Hematopoietic multipotent progenitor cell treated with erythropoietin and hydrocortisone succinate and interleukin-3 and kit ligand, for 15 days (in vitro differentiated cells): ENCODE data around the gene CENPM.
"Not testable (repeated sequence)": the region's sequence is repeated elsewhere in the genome, so short reads cannot be mapped to it uniquely, and the experiment has no call there.

Source experiments
- DNase-seq: peaks from one replicate; pipeline ENCODE4 v3.0.0-alpha.2; 2015; ENCODE audit warnings: low spot score

Gene CENPM

DNA sequence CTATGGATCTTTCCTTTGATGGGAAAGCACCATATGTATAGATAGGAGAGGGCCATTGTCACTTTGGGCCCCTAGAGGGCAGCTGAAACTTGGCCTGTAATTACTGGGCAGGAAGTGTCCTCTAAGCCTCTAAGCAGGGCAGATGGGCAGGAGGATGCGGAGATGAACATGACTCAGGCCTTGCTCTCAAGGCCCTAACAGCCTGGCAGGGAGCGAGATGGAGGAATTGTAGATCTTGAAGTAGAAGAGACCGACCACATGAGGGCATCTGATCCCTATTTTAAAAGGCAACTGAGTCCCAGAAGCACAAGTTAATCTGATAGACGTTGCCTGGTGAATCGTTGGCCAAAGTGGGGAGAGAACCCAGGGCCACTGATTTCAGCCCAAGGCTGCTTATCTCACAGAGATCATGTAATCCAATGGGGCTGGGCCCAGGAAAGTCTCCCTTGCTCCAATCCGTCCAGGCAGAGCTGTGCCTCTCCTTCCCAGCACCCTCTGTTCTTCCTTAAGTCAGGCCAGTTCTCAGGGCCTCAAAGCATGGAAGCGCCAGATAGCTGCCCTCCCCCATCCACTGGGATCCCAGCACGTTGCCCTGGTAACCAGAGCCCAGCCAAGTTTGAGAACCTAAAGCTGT lies 19.8 kb upstream of the CENPM start:
- DNase-seq: peak; percentile 68

DNA sequence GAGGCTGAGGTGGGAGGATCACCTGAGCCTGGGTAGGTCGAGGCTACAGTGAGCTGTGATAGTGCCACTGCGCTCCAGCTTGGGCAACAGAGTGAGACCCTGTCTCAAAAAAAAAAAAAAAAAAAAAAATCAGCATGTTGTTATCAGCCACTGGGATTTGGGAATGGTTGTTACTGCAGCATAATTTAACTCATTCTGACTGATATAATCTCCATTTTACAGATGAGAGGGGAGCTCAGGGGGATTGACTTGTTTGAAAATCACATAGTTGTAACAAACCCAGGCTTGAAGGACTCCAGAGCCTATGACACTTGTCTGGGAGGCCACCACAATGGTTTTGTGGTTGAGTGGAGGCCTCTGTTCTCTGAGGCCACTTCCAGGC lies 19.3 kb upstream of the CENPM start:
- no peak for DNase-seq

DNA sequence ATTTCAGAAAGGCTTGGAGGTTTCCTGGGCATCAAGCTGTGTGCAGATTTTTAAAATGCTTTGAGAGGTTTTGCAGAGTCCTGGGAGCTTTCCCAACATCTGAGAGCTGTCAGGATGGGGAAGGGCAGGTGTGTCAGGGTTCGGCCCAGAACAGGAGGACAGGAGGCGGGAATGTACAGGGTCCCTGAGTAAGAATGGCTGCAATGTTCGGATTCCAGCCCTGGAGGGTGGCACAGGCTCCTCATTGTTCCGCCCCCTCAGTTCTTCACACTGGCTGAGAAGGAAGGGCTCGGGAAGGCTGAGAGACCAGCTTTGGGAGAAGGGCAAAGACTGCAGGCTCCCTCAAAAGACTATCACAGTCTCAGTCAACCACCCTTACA lies 17.1 kb upstream of the CENPM start:
- no peak for DNase-seq

DNA sequence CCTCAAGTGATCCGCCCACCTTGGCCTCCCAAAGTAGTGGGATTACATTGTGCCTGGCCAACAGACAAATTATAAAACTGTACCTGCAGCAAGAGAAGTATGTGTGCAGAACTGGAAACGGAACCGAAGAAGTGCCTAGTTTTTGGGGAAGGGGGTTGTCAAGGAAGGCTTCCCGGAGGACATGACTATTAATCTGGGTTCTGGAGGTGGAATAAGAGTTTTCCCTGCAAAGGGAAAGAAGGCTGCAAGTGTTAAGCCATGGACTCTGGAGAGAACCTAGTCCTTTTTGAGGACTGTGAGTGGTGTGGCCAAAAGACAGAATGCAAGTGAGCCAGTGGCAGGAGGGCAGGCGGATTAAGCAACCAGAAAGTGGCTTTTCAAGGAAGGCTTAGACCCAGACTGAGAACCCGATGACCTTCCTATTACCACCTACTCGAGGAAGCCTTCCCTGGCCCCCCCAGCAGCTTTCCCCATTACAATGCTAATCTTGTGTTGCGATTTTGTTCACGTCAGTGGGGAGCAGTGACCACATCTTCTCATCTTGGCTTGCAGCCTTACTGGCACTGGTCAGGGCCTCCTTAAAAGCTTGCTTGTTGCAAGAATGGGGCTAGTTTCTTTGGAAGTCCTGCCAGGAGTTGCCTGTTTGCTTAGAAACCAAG lies 16.6 kb upstream of the CENPM start:
- no peak for DNase-seq

DNA sequence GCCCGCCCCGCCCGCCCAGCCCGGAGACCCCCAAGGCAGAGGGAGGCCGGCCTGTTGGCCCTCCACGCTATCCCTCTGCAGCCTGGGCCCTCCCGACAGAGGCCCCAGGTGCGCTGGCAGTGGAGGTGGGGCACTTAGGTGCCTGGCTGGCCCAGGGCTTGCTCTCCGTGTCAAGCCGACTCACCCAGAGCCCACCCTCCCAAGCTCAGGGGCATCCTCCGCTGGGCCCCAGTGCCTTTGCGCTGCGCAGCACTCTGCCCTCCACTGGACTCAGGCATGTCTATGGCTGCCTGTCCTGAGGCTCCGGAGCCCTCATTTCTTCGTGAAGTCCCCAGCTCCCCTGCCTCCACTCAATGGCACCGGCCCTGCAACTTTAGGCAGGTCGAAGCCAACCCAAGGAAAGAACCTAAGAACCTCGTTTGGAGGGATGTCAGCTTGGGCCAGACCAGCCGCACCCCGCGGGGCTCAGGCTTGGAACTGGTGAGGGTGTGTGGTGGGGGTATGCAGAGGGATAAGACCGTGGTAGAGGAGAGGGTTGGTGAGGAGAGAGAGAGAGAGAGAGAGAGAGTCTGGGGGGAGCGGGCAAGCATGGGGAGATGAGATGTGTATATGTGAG lies 11.1 kb upstream of the CENPM start:
- no peak for DNase-seq

DNA sequence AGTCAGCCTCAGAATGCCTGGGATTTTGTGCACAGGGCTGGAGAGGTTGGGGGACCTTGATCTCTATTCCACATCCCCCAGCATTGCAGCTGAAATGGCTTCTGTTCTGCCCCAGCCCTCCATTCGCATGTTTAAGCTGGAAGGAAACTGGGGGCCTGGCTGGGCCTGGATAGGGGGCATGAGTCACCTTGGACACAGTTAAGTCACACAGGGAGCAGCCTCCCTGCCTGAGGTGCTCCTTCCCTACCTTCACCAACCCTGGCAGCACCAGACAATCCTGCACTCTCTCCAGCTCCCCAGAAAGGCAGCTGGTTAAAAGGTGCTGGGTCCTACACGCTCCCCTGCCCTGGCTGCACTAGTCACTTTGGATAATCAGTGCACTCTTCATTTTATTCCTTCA lies 5.8 kb upstream of the CENPM start:
- no peak for DNase-seq

DNA sequence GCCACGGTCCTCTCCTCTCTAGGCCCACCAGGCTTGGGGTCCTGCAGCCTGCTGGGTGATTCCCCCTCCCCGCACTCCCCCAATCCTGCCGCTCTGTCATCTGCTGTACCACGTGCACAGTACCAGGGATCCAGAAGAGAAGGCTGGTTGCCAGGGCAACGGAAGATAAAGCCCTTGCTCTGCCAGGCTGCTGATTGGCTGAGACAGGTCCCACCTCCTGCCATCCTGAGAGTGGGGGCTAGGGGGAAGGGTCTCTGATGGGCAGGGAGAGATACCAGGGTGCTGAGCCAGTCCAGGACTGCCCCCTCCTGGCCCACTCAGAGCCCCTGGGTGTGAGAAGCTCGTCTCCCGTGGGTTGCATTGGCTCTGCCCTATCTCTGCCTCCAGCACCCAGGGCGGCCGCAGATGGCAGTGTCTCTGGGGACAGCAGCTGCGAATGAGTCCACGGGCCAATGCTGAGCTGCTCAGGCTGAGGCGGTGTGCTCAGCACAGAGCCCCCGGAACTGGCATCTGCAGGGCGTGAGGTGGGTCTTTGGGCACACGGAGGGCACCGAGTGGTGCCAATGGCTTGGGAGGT lies 5.0 kb upstream of the CENPM start, which contains the start of gene SMIM45:
Gene SMIM45 (plus strand): TSS at position 253 of the 577 bp plus-strand sequence.
- DNase-seq: no peak

DNA sequence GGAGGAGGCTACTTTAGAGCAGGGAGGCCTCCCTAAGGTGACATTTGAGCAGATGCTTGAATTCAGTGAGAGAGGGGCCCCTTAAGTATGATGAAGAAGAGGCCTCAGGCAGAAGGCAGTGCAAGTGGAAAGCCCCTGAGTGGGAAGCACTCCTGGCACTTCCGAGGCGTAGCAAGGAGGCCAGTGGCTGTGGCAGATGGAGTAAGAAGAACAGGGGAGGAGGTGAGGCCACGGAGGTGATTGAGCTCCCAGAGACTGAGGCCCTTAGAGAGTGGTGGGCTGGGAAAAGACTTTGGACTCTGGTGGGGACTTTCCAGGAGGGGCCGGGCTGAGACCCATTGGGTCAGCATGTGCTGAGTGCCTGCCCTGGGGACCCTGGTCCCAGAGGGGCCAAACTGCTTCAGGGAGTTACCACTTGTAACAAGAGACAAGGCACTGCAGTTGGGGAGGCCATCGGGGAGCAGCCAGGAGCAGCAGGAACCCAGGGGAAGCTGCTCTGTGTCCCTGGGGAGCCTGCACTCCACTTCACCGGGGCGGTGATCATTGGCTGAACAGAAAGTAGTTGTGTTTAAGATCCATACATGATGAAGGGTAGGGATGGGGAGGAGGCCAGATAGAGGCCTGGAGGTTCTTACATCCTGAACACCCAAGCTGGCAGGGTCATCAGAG lies 2.5 kb upstream of the CENPM start:
- DNase-seq: no peak

DNA sequence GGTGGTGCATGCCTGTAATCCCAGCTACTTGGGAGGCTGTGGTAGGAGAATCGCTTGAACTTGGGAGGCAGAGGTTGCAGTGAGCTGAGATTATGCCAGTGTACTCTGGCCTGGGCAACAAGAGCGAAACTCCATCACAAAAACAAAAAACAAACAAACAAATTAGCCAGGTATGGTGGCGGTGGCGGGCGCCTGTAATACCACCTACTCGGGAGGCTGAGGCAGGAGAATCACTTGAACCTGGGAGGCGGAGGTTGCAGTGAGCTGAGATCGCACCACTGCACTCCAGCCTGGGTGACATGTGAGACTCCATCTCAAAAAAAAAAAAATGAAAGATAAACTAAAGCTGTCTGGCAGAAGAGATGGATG lies 2.0 kb upstream of the CENPM start:
- not testable (repeated sequence) for DNase-seq

DNA sequence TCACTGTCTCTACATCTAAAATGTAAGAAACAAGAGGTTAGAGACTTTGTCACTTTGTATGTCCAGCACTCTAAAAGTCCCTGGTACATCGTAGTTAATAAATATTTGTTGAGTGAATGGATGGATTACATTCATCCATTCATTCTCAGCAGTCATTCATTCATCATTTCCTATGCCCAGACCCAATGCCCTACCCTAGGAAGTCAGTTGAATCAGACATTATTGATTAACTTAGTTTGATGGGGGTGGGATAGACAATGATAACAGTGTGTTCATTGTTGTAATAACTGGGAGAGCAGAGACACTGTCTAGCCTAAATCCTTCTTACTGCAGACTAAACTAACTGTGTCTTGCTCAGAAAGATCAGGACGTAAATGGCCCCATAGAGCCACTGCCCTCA lies 1.2 kb upstream of the CENPM start:
- no peak for DNase-seq

DNA sequence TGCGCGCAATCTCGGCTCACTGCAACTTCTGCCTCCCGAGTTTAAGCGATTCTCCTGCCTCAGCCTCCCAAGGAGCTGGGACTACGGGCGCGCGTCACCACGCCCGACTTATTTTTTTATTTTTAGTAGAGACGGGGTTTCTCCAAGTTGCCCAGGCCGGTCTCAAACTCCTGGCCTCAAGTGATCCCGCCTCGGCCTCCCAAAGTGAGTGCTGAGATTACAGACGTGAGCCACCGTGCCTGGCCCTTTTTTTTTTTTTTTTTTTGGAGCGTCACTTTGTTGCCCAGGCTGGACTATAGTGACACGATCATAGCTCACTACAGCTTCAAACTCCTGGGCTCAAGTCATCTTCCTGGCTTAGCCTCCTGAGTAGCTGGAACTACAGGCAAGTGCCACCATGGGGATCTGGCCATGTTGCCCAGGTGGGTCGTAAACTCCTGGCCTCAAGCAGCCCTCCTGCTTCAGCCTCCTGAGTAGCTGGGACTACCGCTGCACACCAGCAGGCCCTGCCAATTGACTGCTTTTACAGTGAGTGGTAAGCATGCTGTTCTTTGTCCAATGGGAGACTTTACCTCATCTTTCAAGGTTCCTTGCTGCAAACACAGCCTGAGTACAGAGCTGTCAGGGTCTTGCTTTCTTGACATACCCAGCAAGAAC lies 600 bp upstream of the CENPM start:
- no peak for DNase-seq

DNA sequence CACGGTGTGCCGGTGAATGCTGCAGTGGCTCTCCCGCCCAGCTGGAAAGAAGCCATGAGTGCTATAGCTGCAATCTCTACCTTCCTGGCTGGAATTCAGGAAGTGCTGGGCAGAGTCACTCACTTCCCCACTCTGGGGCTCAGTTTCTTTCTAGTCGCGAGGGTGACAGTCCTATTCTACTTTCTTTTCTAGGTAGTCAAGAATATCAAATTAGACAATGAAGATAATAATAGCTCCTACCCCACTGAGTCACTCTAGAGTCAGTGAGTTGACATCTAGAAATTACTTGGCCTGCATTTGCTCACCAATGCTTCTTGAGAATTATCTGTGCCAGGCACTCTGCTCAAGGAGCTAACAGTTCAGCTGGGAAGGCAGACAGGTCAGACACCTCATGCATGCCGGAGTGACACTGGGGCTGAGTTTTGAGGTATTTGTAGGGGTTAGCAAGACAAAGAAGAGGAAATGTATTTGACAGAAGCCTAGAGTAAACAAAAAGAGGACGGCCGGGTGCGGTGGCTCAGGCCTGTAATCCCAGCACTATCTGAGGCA lies 3.2 kb downstream of the CENPM start:
- DNase-seq: no peak

DNA sequence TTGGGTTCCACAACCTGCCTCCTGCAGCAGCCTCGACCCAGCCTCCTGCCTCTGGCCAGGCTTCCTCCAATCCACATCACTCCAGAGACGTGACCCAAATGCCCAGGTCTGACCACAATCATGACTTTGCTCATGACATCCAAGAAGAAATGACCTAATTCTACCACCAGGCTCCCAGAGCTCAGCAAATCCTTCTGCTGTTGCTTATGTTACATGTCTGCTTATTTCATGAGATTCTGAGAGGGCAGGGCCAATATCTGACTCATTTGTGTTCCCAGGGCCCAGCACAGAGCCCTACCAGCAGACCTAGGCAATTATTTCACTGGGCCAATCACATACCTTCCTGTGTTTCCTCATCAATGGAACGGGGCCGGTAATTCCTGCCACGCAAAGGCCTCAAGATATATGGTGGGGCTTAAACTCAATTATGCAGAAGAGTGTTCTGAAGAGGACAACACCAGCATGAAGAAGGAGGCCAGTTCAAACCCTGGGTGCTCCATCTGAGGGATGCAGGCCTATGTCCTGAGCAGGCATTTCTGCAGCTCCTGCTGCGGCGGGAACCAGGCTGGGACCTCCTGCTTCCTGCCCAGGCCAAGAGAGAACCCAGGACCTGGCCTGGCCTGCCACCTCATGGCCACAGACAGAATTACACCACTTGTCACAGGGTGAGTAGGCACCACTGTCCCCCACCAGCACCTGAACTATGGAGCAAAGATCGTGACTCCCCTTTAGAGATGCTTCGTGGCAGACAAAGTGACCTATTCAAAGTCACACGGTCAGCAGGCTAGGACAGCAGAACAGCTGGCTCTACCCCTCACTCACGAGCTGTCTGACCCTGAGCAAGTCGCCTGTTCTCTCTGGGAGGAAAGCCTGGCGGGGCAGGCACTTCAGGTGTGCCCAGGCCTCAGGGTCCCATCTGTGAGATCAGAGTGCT lies 5.9 kb downstream of the CENPM start:
- peak; percentile 78 for DNase-seq

DNA sequence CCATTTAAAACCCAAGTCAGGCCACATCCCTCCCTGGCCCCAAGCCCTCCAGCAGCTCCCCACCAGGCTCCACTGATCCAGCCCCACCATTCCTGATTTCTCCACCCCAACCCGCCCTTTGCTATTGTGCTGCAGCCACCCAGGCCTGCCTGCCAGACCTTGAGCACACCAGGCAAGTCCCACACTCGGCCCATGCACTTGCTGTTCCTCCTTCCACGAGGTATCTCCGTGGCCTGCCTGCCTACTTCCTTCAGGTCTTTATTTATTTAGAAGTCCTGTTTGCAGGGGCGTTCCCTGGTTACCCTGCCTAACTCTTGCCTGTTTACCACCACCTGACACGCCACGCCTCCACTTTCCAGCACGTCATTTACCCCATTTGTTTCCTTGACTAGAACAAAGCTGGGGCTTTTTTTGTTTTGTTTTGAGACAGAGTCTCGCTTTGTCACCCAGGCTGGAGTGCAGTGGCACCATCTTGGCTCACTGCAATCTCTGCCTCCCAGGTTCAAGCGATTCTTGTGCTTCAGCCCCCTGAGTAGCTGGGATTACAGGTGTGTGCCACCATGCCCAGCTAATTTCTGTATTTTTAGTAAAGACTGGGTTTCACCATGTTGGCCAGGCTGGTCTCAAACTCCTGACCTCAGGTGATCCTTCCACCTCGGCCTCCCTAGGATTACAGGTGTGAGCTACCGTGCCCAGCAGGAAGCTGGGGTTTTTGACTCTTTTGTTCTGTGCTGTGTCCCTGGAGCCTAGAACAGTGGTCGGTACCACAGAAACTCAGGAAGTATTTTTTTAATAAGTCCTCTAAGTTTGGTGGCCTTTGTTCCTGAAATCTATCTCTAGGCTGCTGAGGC lies 6.7 kb downstream of the CENPM start:
- no peak for DNase-seq

DNA sequence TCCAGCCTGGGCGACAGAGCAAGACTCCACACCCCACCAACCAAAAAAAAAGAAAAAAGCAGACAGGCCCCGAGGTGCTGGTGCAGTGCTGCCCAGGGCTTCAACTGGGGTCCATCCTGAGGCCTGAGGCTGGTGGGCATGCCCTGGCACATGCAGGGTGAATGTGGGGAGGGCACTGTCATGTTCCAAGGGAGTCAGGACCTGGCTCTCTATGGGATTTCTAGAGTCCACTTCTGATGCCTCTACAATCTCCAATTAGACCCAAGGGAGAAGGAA lies 10.1 kb downstream of the CENPM start:
- DNase-seq: no peak

DNA sequence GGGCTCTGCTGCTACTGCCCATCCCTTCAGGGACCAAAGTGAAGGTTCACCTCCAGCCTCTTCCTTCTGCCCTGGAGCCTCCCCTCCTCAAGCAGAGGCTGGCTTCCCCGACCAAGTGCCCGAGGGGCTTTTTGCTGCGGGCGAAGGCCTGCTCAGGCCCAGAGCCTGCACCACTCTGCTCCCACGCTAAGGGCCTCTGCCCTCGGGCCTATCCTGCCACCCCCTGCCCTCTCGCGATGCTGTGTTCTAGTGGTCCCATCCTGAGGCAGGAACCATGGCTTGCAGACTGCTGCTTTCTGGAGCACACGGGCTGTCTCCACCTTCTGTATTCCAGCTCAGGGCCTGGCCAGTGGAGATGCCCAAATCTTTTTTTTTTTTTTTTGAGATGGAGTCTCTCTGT lies 11.4 kb downstream of the CENPM start:
- DNase-seq: no peak

DNA sequence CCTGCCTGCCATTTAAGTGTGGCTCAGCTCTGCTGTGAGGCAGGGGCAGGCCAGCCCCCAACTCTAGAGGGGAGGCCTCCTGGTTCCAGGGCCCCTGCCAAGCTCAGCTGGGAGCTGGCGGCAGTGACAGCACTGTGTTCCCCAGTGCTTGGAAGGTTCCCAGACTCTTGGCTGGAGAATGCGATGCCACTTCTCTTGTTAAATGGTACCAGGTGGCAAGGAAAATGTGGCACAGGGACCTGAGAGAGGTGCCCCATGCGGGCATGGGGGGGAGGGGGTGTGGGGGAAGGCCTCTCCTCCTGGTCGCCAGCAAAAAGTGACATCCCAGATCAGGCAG lies 12.0 kb downstream of the CENPM start:
- no peak for DNase-seq

DNA sequence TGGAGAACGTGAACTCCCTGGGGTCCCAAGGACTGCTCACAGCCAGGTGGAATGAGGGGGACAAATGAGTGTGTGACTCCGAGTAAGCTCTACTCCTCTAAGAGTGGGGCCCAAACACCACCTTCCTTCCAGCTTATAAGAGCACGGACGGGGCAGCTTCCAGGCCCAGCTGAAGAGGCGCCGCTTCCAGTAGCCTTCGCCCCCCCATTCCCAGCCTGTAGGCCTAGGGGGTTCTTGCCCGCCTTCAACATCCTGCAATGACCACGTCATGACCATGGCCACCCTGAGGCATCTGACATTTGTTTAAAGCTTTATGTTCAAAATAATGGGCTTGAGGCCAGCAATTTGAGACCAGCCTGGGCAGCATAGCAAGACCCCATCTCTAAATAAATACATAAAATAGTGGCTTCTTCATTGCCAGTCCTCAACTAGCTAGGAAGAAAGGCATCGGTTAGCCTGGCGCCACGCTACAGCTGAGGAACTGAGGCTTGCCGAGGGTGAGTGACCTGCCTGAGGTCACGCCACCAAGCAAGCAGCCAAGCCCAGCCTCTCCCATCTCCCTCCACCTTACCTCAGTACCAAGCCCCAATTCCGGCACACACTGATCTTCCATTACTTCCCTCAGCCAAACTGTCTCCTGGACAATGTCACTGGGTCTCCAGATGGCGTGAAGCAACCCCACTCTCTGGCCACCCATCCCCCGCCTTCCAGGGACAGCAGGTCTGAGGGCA lies 12.5 kb downstream of the CENPM start:
- no peak for DNase-seq

DNA sequence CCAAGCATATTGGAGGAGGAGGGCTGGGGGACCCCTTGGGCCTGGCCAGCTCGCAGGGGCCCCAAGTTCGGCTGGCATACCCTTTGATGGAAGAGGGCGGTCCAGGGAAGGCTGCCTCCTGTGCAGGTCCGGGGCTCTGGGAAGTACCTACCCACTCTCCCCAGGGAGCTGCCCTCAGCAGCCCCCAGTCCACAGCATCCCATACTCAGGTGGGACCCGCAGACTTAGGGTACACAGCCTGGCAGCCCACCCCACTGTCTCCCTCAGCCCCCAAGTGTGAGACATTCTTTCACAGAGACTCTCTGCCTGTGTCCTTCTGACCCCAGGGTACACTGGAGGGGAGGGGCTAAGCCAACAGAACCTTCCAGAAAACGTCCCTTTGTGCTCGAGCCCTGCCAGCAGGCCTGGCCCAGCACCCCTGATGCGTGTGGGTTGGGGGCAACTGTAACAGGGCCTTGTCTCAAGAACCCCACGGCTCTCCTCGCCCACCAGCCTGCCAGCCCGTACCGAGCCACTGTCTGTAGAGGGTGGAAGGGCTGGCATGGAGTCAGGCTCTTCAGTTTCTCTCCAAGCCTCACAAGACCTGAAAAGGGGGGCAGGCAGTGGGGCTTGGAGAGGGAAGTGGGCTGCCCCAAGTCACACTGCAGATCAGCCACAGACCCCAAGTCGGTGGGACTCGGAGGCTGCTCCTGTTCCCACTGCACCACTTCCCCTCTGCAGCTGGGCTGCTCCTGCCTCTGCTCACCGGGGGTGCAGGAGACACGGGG lies 13.4 kb downstream of the CENPM start:
- no peak for DNase-seq
